Measurements from ENCODE around the gene TMEM269. TPM values are rescaled to one million over a fixed set of nuclear protein-coding genes. Genes with fewer than 3 reads are reported as not detected.
A peak's percentile ranks its signal among the peaks of the same experiment; 100 is the strongest.

The TMEM269 gene
- polyA plus RNA-seq, 3 donors = 0.07 TPM; not detected in 2

GRCh38 chr1:42817440-42817767, 32.6 kb downstream of the TMEM269 start:
- Mint-ChIP-seq H3K36me3 (peaks cover 21 to 31% of the 10 kb centered on the region in 2 donors), H3K4me3 (peak overlapping the region; percentile 68 to 82), H3K27ac (peak overlapping the region in 2 of 7 donors; percentile 41 to 87), H3K9me3 (no peaks in the 10 kb centered on the region), H3K4me1 (peaks cover 41% of the 10 kb centered on the region), H3K27me3 (ENCODE audit: low read depth in 3 of 3) (peaks cover 0 to 2% (median 0%) of the 10 kb centered on the region in 3 donors)
- Histone ChIP-seq H3K27ac (ENCODE audit: low read depth in 1 of 2, low read length in 2 of 2) (peak overlapping the region in 1 of 2 donors; percentile 88), H3K4me3 (replicated peaks in 1 of 3; ENCODE audit: low read depth in 2 of 3, low read length in 3 of 3) (peak overlapping the region; percentile 72 to 94 (median 86)), H3K9me3 (replicated peaks in 1 of 2; ENCODE audit: control insufficient read depth in 1 of 2, insufficient read depth in 1 of 2, low read length in 2 of 2) (no peaks in the 10 kb centered on the region), H3K79me2 (ENCODE audit: insufficient read depth, low read length) (peaks cover 46% of the 10 kb centered on the region), H3K9ac (ENCODE audit: insufficient read depth, low read length, poor library complexity, severe bottlenecking) (peak overlapping the region; percentile 84), H3K36me3 (replicated peaks in 1 of 2; ENCODE audit: control insufficient read depth in 1 of 2, insufficient read depth in 2 of 2, low read length in 2 of 2) (peaks cover 0 to 11% of the 10 kb centered on the region in 2 donors), H4K20me1 (ENCODE audit: insufficient read depth, low read length) (peaks cover 36% of the 10 kb centered on the region), H3K27me3 (ENCODE audit: control insufficient read depth in 2 of 2, insufficient read depth in 2 of 2, low read length in 2 of 2) (no peaks in the 10 kb centered on the region), H3K4me2 (replicated peaks; ENCODE audit: extremely low read depth, low read length, poor library complexity, severe bottlenecking) (peak overlapping the region; percentile 96), H2AFZ (ENCODE audit: insufficient read depth, low read depth, low read length, poor library complexity, severe bottlenecking) (peak overlapping the region; percentile 85), H3K4me1 (ENCODE audit: control insufficient read depth in 1 of 2, insufficient read depth in 2 of 2, low read length in 2 of 2) (peaks cover 18 to 24% of the 10 kb centered on the region in 2 donors)
- no peak for DNase-seq
- 0% methylated on average over 4 of the region's 13 CpGs for WGBS (ENCODE audit: insufficient coverage)
- intact Hi-C loops (cut with micrococcal nuclease) = loop anchor here (2.0 to 5.0 kb wide), 2 partner anchors 50 to 51 kb away; partner anchors contain the start of genes C1orf50 (in 2 of the 2) and P3H1 (in 2 of the 2)
- TF ChIP-seq, protein P1, sequence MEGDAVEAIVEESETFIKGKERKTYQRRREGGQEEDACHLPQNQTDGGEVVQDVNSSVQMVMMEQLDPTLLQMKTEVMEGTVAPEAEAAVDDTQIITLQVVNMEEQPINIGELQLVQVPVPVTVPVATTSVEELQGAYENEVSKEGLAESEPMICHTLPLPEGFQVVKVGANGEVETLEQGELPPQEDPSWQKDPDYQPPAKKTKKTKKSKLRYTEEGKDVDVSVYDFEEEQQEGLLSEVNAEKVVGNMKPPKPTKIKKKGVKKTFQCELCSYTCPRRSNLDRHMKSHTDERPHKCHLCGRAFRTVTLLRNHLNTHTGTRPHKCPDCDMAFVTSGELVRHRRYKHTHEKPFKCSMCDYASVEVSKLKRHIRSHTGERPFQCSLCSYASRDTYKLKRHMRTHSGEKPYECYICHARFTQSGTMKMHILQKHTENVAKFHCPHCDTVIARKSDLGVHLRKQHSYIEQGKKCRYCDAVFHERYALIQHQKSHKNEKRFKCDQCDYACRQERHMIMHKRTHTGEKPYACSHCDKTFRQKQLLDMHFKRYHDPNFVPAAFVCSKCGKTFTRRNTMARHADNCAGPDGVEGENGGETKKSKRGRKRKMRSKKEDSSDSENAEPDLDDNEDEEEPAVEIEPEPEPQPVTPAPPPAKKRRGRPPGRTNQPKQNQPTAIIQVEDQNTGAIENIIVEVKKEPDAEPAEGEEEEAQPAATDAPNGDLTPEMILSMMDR (IDR thresholded peaks at IDR 0.05) = no peak

- TF ChIP-seq, protein P1 (IDR thresholded peaks at IDR 0.05) = no peak
- H4K20me1 ChIP-seq (ENCODE audit: insufficient read depth, low read length) = peaks cover 36% of the 10 kb centered on the region
- Mint-ChIP-seq H3K27ac (no peak overlapping the region), H3K4me1 (peaks cover 46% of the 10 kb centered on the region), H3K27me3 (ENCODE audit: low read depth in 3 of 3) (peaks cover 0 to 2% (median 0%) of the 10 kb centered on the region in 3 donors), H3K36me3 (peaks cover 21 to 30% of the 10 kb centered on the region in 2 donors), H3K4me3 (peak overlapping the region; percentile 24 to 82), H3K9me3 (no peaks in the 10 kb centered on the region)
- peaks cover 46% of the 10 kb centered on the region for H3K79me2 ChIP-seq (ENCODE audit: insufficient read depth, low read length)
- no peaks in the 10 kb centered on the region for H3K27me3 ChIP-seq (ENCODE audit: control insufficient read depth in 2 of 2, insufficient read depth in 2 of 2, low read length in 2 of 2)
- H3K36me3 ChIP-seq (replicated peaks in 1 of 2; ENCODE audit: control insufficient read depth in 1 of 2, insufficient read depth in 2 of 2, low read length in 2 of 2) = peaks cover 0 to 11% of the 10 kb centered on the region in 2 donors
- H3K4me1 ChIP-seq (ENCODE audit: control insufficient read depth in 1 of 2, insufficient read depth in 2 of 2, low read length in 2 of 2) = peaks cover 19 to 29% of the 10 kb centered on the region in 2 donors
- H3K4me2 ChIP-seq (replicated peaks; ENCODE audit: extremely low read depth, low read length, poor library complexity, severe bottlenecking) = peak overlapping the region; percentile 96
- H3K9me3 ChIP-seq (replicated peaks in 1 of 2; ENCODE audit: control insufficient read depth in 1 of 2, insufficient read depth in 1 of 2, low read length in 2 of 2) = no peaks in the 10 kb centered on the region
- H3K9ac ChIP-seq (ENCODE audit: insufficient read depth, low read length, poor library complexity, severe bottlenecking) = no peak overlapping the region
- DNase-seq = no peak
- H2AFZ ChIP-seq (ENCODE audit: insufficient read depth, low read depth, low read length, poor library complexity, severe bottlenecking) = peak overlapping the region; percentile 85
- no peak overlapping the region for H3K27ac ChIP-seq (ENCODE audit: low read depth in 1 of 2, low read length in 2 of 2)
- intact Hi-C loops (cut with micrococcal nuclease) = loop anchor here (2.0 to 5.0 kb wide), 2 partner anchors 51 kb away; partner anchors contain the start of genes C1orf50 (in 2 of the 2) and P3H1 (in 2 of the 2)
- H3K4me3 ChIP-seq (replicated peaks in 1 of 3; ENCODE audit: low read depth in 2 of 3, low read length in 3 of 3) = peak overlapping the region in 1 of 3 experiments; percentile 86
- WGBS (ENCODE audit: insufficient coverage) = 100% methylated on average over 1 of the region's 3 CpGs
Observed at GRCh38 chr1:42817976-42818375, 33.2 kb downstream of the TMEM269 start.

All from CD14-positive monocyte (primary cell).